Mesenchymal stem cell (in vitro differentiated cells and primary cell): Measurements from ENCODE around the gene OR4S1.
"Not testable (repeated sequence)": the region's sequence is repeated elsewhere in the genome, so short reads cannot be mapped to it uniquely, and the experiment has no call there.

Experiments used
- DNase-seq: peaks from one replicate; pipeline ENCODE4 v3.0.0-alpha.2; 2013
- H2AFZ ChIP-seq: one replicate; pipeline ENCODE4 v1.6.1; 2013; ENCODE audit warnings: low read depth, mild to moderate bottlenecking, control low read depth, inconsistent platforms, low read length, moderate library complexity
- H2AK5ac ChIP-seq: 2 replicates; pipeline ENCODE4 v1.6.1; 2013; ENCODE audit warnings: low read length, moderate library complexity, mild to moderate bottlenecking, inconsistent platforms; ENCODE audit not compliant: severe bottlenecking
- H2BK120ac ChIP-seq: one replicate; pipeline ENCODE4 v1.6.1; 2013; ENCODE audit warnings: low read depth, mild to moderate bottlenecking, inconsistent platforms, low read length, moderate library complexity
- H2BK12ac ChIP-seq, 2 experiments: one replicate each; pipeline ENCODE4 v1.6.1; 2013; ENCODE audit warnings: inconsistent platforms in 2 of 2, low read length in 2 of 2, mild to moderate bottlenecking in 2 of 2, moderate library complexity in 2 of 2, control low read depth in 1 of 2
- H2BK15ac ChIP-seq: one replicate; pipeline ENCODE4 v1.6.1; 2013; ENCODE audit warnings: mild to moderate bottlenecking, low read depth, inconsistent platforms; ENCODE audit not compliant: poor library complexity, severe bottlenecking
- H2BK5ac ChIP-seq: 2 replicates; pipeline ENCODE4 v1.6.1; 2013; ENCODE audit warnings: low read depth, mild to moderate bottlenecking, low read length, control low read depth, inconsistent platforms; ENCODE audit not compliant: poor library complexity, severe bottlenecking
- H3K14ac ChIP-seq, 2 experiments: one replicate each; pipeline ENCODE4 v1.6.1; 2013; ENCODE audit warnings: inconsistent platforms in 2 of 2, low read length in 2 of 2, control low read depth in 1 of 2, mild to moderate bottlenecking in 1 of 2, moderate library complexity in 1 of 2
- H3K18ac ChIP-seq, 2 experiments: one replicate each; pipeline ENCODE4 v1.6.1; 2013; ENCODE audit warnings: inconsistent platforms in 2 of 2, low read length in 2 of 2, control low read depth in 1 of 2, low read depth in 1 of 2, mild to moderate bottlenecking in 1 of 2
- H3K23ac ChIP-seq, 2 experiments: one replicate each; pipeline ENCODE4 v1.6.1; 2013; ENCODE audit warnings: inconsistent platforms in 2 of 2, low read length in 2 of 2, mild to moderate bottlenecking in 2 of 2, moderate library complexity in 2 of 2, control low read depth in 1 of 2
- H3K27ac ChIP-seq: 2 replicates; pipeline ENCODE4 v1.5.1; 2013; ENCODE audit warnings: mild to moderate bottlenecking, moderate library complexity, low read length, control low read depth, inconsistent platforms; ENCODE audit not compliant: poor library complexity, severe bottlenecking
- H3K27me3 ChIP-seq, 2 experiments: 2 replicates each; pipeline versions ENCODE4 v1.6.1 to v1.7.0; 2013; ENCODE audit warnings: low read length in 2 of 2, mild to moderate bottlenecking in 2 of 2, moderate library complexity in 2 of 2, control low read depth in 1 of 2, inconsistent platforms in 1 of 2; ENCODE audit not compliant: control insufficient read depth in 1 of 2, insufficient read depth in 1 of 2
- H3K36me3 ChIP-seq, 2 experiments: 2 replicates each; pipeline versions ENCODE4 v1.6.1 to v1.7.0; 2013; ENCODE audit warnings: low read length in 2 of 2, control low read depth in 1 of 2, inconsistent platforms in 1 of 2, low read depth in 1 of 2, mild to moderate bottlenecking in 1 of 2; ENCODE audit not compliant: insufficient read depth in 2 of 2, control insufficient read depth in 1 of 2
- H3K4ac ChIP-seq, 2 experiments: one replicate each; pipeline ENCODE4 v1.6.1; 2013; ENCODE audit warnings: inconsistent platforms in 2 of 2, low read length in 2 of 2, mild to moderate bottlenecking in 2 of 2, moderate library complexity in 2 of 2, control low read depth in 1 of 2, low read depth in 1 of 2
- H3K4me1 ChIP-seq: 2 replicates; pipeline ENCODE4 v1.6.1; 2013; ENCODE audit warnings: low read depth, low read length, control low read depth; ENCODE audit not compliant: control insufficient read depth, insufficient read depth
- H3K4me2 ChIP-seq: 2 replicates; pipeline ENCODE4 v1.6.1; 2013; ENCODE audit warnings: low read length, mild to moderate bottlenecking, inconsistent platforms; ENCODE audit not compliant: poor library complexity, severe bottlenecking
- H3K4me3 ChIP-seq, 2 experiments: 2 replicates each; pipeline versions ENCODE4 v1.5.1 to v1.7.0; 2013; ENCODE audit warnings: low read length in 2 of 2, mild to moderate bottlenecking in 2 of 2, control low read depth in 1 of 2, low read depth in 1 of 2; ENCODE audit not compliant: insufficient read depth in 1 of 2
- H3K79me1 ChIP-seq: replicated peaks from 2 replicates; pipeline ENCODE4 v1.6.1; 2013; ENCODE audit warnings: mild to moderate bottlenecking, control low read depth, low read length, inconsistent platforms; ENCODE audit not compliant: poor library complexity, severe bottlenecking
- H3K9ac ChIP-seq: 2 replicates; pipeline ENCODE4 v1.7.0; 2013; ENCODE audit warnings: mild to moderate bottlenecking, low read length, moderate library complexity
- H3K9me3 ChIP-seq: 2 replicates; pipeline ENCODE4 v1.7.0; 2013; ENCODE audit warnings: mild to moderate bottlenecking, low read length; ENCODE audit not compliant: control insufficient read depth
- H4K8ac ChIP-seq: one replicate; pipeline ENCODE4 v1.6.1; 2013; ENCODE audit warnings: inconsistent platforms, mild to moderate bottlenecking, low read length, moderate library complexity
- H4K91ac ChIP-seq: one replicate; pipeline ENCODE4 v1.6.1; 2013; ENCODE audit warnings: mild to moderate bottlenecking, low read length, inconsistent platforms
- WGBS: methylation state at CpG from one replicate; pipeline ENCODE4 v1.1.7; 2013; ENCODE audit warnings: mixed read lengths; 5-methylcytosine and 5-hydroxymethylcytosine counted together

Gene OR4S1

DNA sequence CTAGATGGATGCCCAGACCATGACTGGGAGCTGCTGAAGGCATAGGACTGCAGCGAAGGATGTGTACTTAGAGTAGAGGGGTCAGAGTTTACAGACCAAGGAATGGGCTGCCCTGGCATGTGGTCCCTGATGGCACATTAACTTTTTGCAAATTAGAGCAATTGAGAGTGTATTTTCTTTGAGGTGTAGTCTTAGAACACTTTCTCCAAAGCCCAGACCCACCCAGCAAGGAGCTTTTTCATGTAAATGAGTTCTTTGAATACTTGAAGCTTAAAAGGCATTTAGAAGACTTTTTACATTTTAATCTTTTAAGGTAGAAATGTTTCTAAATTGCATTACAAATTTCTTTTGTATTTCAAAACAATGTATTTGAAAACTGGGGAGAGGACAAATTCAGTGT lies 33.4 kb upstream of the OR4S1 start:
- no peak overlapping the region for H3K18ac ChIP-seq
- H3K27me3 ChIP-seq, result no peaks in the 10 kb centered on the region
- no peaks in the 10 kb centered on the region for H3K9me3 ChIP-seq
- no peak overlapping the region for H3K14ac ChIP-seq
- no peak overlapping the region for H4K8ac ChIP-seq
- no peak overlapping the region for H2AFZ ChIP-seq
- H2AK5ac ChIP-seq, result no peak overlapping the region
- no peak overlapping the region for H3K4me3 ChIP-seq
- H3K4ac ChIP-seq, result no peak overlapping the region
- H3K36me3 ChIP-seq, result no peaks in the 10 kb centered on the region
- WGBS, result 71% methylated on average over 1 of the region's 1 CpG
- no peaks in the 10 kb centered on the region for H3K79me1 ChIP-seq
- H2BK15ac ChIP-seq, result no peak overlapping the region
- H2BK12ac ChIP-seq, result no peak overlapping the region
- no peak overlapping the region for H3K9ac ChIP-seq
- no peak overlapping the region for H4K91ac ChIP-seq
- DNase-seq, result no peak
- H2BK120ac ChIP-seq, result no peak overlapping the region
- H3K23ac ChIP-seq, result no peak overlapping the region
- H3K4me1 ChIP-seq, result no peaks in the 10 kb centered on the region
- H3K4me2 ChIP-seq, result no peak overlapping the region
- no peak overlapping the region for H2BK5ac ChIP-seq
- no peak overlapping the region for H3K27ac ChIP-seq

DNA sequence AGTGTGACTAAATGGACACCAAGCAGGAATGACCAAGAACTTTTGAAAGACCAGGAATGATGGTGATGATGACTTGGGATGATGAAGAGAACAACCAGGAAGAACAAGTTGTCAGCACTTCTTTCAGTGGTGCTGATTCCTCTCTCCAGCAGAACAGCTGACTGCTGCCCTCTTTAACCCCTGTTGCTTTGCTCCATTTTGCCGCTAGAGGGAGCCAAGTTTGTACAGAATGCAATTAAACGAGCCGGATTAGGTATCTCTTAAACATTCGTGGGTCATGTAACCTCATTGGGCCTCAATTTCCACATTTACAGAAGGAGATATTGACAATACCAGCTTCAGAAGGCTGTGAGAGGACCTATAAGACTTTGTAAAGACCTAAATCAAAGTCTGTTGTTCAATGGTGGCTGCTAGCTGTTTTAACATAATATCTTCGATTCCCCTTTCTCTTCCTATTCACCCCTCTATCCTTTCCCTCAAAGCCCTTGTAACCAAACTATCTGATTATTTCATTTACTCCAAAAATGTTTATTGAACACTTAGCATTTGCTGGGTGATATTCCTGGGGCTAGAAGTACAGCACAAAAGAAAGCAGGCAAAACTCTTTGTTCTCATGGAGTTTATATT lies 1.9 kb downstream of the OR4S1 start:
- no peak overlapping the region for H3K14ac ChIP-seq
- H3K9ac ChIP-seq, result no peak overlapping the region
- H2AFZ ChIP-seq, result no peak overlapping the region
- no peak overlapping the region for H2BK5ac ChIP-seq
- H3K27me3 ChIP-seq, result no peaks in the 10 kb centered on the region
- 34% methylated on average over 5 of the region's 5 CpGs for WGBS
- H3K27ac ChIP-seq, result no peak overlapping the region
- peak; percentile 30 for DNase-seq
- H4K8ac ChIP-seq, result no peak overlapping the region
- H3K23ac ChIP-seq, result no peak overlapping the region
- H3K79me1 ChIP-seq, result no peaks in the 10 kb centered on the region
- H3K4me3 ChIP-seq, result no peak overlapping the region
- no peak overlapping the region for H2BK15ac ChIP-seq
- H3K4ac ChIP-seq, result no peak overlapping the region
- no peaks in the 10 kb centered on the region for H3K36me3 ChIP-seq
- H3K4me2 ChIP-seq, result no peak overlapping the region
- H2BK120ac ChIP-seq, result no peak overlapping the region
- H4K91ac ChIP-seq, result no peak overlapping the region
- no peak overlapping the region for H2AK5ac ChIP-seq
- H2BK12ac ChIP-seq, result no peak overlapping the region
- H3K9me3 ChIP-seq, result no peaks in the 10 kb centered on the region
- no peaks in the 10 kb centered on the region for H3K4me1 ChIP-seq
- H3K18ac ChIP-seq, result no peak overlapping the region

DNA sequence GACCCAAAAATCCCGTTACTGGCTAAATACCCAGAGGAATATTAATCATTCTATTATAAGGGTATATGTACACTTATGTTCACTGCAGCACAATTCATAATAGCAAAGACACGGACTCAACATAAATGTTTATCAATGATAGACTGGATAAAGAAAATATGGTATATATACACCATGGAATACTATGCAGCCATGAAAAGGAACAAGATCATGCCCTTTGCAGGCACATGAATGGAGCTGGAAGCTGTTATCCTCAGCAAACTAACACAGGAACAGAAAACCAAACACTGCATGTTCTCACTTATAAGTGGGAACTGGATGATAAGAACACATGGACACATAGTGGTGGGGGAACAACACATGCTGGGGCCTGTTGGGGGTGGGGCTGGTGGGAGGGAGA lies 7.6 kb downstream of the OR4S1 start:
- H4K8ac ChIP-seq, H3K18ac ChIP-seq, H3K4me1 ChIP-seq, H3K4me2 ChIP-seq, H3K4ac ChIP-seq, H3K9me3 ChIP-seq, H2BK5ac ChIP-seq, H2AFZ ChIP-seq, H3K23ac ChIP-seq, H3K9ac ChIP-seq, H3K36me3 ChIP-seq, DNase-seq, H3K27ac ChIP-seq, H2BK12ac ChIP-seq, H3K27me3 ChIP-seq, H4K91ac ChIP-seq, H3K79me1 ChIP-seq, H2AK5ac ChIP-seq, H3K4me3 ChIP-seq, H3K14ac ChIP-seq, H2BK15ac ChIP-seq, H2BK120ac ChIP-seq: not testable (repeated sequence)
- 60% methylated on average over 1 of the region's 2 CpGs for WGBS

DNA sequence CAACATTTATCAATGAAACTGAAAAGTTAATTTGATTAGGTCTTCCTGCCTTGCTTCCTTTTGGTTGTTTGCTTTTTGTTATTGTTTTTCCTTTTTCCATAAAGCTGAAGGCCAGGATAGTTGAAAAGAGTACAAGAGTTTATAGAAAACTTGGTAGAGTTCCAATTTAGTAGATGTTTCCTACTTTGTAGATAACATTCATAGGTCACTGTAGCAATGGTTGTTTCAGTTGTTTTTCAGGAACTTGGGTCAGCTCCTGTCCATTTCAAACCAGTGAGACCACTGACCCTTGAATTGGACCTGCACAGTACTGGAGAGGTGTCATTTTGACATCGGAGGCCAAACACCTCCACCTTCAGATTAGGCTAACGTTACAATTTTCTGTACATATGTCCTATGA lies 13.8 kb downstream of the OR4S1 start:
- not testable (repeated sequence) for H3K14ac ChIP-seq, H3K23ac ChIP-seq, H4K8ac ChIP-seq, H3K9me3 ChIP-seq, H3K27me3 ChIP-seq, H3K79me1 ChIP-seq, H3K27ac ChIP-seq, DNase-seq, H2BK15ac ChIP-seq, H2AFZ ChIP-seq, H2BK5ac ChIP-seq, H4K91ac ChIP-seq, H2BK120ac ChIP-seq, H3K9ac ChIP-seq, H3K18ac ChIP-seq, H2BK12ac ChIP-seq, H3K4me1 ChIP-seq, H3K36me3 ChIP-seq, H2AK5ac ChIP-seq, H3K4me2 ChIP-seq, H3K4ac ChIP-seq, H3K4me3 ChIP-seq
- WGBS, result 72% methylated on average over 2 of the region's 2 CpGs
